RWPE2 (cell line): ENCODE results near the gene SGPL1.

Experiments
- ATAC-seq: fragments of 200-7000 bp; cut with Tn5 transposase; 3 replicates; pipeline ENCODE4 v1.9.1; 2021; ENCODE audit warnings: low read depth
- DNase-seq: peaks from one replicate; pipeline ENCODE4 v3.0.0-alpha.2; 2020; ENCODE audit warnings: low spot score
- H3K27ac ChIP-seq: fragments of 450-650 bp; 2 replicates; pipeline ENCODE4 v1.5.1; 2017; ENCODE audit warnings: mild to moderate bottlenecking; ENCODE audit not compliant: poor library complexity, severe bottlenecking
- H3K27me3 ChIP-seq: fragments of 250-450 bp; sonication (Bioruptor Pico); 2 replicates; pipeline ENCODE4 v1.5.1; 2021; ENCODE audit warnings: mild to moderate bottlenecking, moderate library complexity; ENCODE audit not compliant: insufficient read depth, poor library complexity, severe bottlenecking
- H3K36me3 ChIP-seq: fragments of 250-450 bp; sonication (Bioruptor Pico); 2 replicates; pipeline ENCODE4 v1.5.1; 2020; ENCODE audit warnings: low read depth, mild to moderate bottlenecking, moderate library complexity
- H3K4me1 ChIP-seq: fragments of 250-450 bp; sonication (Bioruptor Pico); 2 replicates; pipeline ENCODE4 v1.5.1; 2021; ENCODE audit warnings: mild to moderate bottlenecking, moderate library complexity; ENCODE audit not compliant: insufficient read depth, poor library complexity, severe bottlenecking
- H3K4me3 ChIP-seq: fragments of 250-450 bp; sonication (Bioruptor Pico); 2 replicates; pipeline ENCODE4 v1.5.1; 2021; ENCODE audit warnings: mild to moderate bottlenecking, moderate library complexity; ENCODE audit not compliant: severe bottlenecking
- H3K9me3 ChIP-seq: fragments of 250-450 bp; sonication (Bioruptor Pico); 2 replicates; pipeline ENCODE4 v1.5.1; 2021; ENCODE audit warnings: mild to moderate bottlenecking, moderate library complexity; ENCODE audit not compliant: severe bottlenecking
- TF ChIP-seq, protein P1 (sequence below): fragments of 450-650 bp; IDR thresholded peaks from one replicate; pipeline ENCODE4 v1.5.1; 2017; ENCODE audit warnings: mild to moderate bottlenecking, moderate library complexity; ENCODE audit not compliant: poor library complexity, severe bottlenecking

The SGPL1 gene

GRCh38 chr10:70885481-70885880, 69.7 kb downstream of the SGPL1 start:
- H3K36me3 ChIP-seq = peaks cover 19% of the 10 kb centered on the region
- TF ChIP-seq, protein P1, sequence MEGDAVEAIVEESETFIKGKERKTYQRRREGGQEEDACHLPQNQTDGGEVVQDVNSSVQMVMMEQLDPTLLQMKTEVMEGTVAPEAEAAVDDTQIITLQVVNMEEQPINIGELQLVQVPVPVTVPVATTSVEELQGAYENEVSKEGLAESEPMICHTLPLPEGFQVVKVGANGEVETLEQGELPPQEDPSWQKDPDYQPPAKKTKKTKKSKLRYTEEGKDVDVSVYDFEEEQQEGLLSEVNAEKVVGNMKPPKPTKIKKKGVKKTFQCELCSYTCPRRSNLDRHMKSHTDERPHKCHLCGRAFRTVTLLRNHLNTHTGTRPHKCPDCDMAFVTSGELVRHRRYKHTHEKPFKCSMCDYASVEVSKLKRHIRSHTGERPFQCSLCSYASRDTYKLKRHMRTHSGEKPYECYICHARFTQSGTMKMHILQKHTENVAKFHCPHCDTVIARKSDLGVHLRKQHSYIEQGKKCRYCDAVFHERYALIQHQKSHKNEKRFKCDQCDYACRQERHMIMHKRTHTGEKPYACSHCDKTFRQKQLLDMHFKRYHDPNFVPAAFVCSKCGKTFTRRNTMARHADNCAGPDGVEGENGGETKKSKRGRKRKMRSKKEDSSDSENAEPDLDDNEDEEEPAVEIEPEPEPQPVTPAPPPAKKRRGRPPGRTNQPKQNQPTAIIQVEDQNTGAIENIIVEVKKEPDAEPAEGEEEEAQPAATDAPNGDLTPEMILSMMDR = no peak
- DNase-seq = no peak
- H3K9me3 ChIP-seq = no peaks in the 10 kb centered on the region
- H3K27me3 ChIP-seq = no peaks in the 10 kb centered on the region
- ATAC-seq = no peak
- no peak overlapping the region for H3K4me3 ChIP-seq
- H3K4me1 ChIP-seq = peaks cover 11% of the 10 kb centered on the region
- H3K27ac ChIP-seq = no peak overlapping the region

- Histone ChIP-seq H3K4me3 (no peak overlapping the region), H3K27me3 (no peaks in the 10 kb centered on the region), H3K9me3 (no peaks in the 10 kb centered on the region), H3K4me1 (peaks cover 11% of the 10 kb centered on the region), H3K27ac (no peak overlapping the region), H3K36me3 (peaks cover 15% of the 10 kb centered on the region)
- TF ChIP-seq, protein P1 = no peak
- ATAC-seq = no peak
- DNase-seq = no peak
Observed at GRCh38 chr10:70885931-70886903, 70.5 kb downstream of the SGPL1 start.

GRCh38 chr10:70886921-70887665, 71.3 kb downstream of the SGPL1 start:
- Histone ChIP-seq H3K4me1 (peaks cover 14% of the 10 kb centered on the region), H3K27me3 (no peaks in the 10 kb centered on the region), H3K9me3 (no peaks in the 10 kb centered on the region), H3K36me3 (peaks cover 15% of the 10 kb centered on the region), H3K4me3 (no peak overlapping the region), H3K27ac (peak overlapping the region; percentile 33)
- TF ChIP-seq, protein P1 = no peak
- DNase-seq = no peak
- no peak for ATAC-seq

DNA sequence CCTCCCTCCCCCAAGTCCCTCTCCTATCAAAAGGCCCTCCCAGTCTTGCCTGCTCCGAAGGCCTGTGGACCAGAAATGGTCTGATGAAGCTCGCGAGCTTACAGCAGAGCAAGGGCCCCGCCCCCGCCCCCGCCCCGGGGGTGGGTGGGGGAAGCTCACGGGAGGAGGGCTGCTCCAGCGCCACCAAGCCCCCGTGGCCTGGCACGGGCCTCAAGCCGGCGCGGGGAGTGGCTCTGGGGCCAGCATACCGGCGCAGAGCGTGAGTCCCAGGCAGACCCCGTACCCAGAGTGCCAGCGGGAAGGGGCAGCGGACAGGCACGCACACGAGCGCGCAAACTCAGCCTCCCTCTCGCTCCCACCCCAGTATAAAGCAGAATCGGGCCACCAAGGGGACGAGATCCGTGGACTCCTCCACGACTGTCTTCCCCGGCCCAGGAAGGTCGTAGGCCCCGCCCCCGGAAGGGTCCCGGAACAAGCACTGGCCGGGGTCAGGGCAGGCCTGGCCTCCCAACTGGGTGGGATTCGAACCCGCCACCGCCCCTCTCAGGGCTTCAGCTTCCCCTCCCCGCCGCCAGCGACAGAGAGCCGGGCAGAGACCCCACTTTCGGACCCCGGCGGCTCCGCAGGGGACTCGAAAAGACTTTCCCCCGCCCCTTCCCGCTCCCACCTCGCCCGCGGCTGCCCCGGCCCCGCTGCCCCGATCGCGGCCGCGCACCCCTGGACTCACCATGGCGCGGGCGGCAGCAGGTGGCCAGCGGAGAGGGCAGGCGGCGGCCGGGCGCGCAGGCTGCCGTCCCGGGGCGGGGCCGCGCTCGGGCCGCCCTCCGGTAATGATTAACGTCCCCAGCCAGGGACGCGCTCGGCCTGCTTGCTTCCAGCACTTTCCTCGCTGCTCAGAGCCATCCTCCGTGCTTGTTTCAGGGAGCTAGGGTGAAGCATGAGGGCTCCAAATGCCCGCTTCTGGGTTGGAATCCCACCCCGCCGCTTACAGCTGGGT, 72.4 kb downstream of the SGPL1 start, which contains the start of gene PCBD1:
Gene PCBD1, minus strand, starts transcription at position 762 of the 997 bp plus-strand sequence. Its CDS starts 32 bp downstream, at position 730.
- Histone ChIP-seq H3K27me3 (no peaks in the 10 kb centered on the region), H3K4me3 (peak within 1 kb of the TSS; percentile 78), H3K4me1 (peaks cover 14% of the 10 kb centered on the region), H3K27ac (peak within 1 kb of the TSS; percentile 33), H3K9me3 (no peaks in the 10 kb centered on the region), H3K36me3 (peaks cover 11% of the 10 kb centered on the region)
- no peak for DNase-seq
- TF ChIP-seq, protein P1 = no peak
- ATAC-seq = peak; percentile 87
